Activated B cell treated with CpG ODN at 0.5 μM for 24 hours (primary cell): ENCODE results near the gene GRN. TPM values are rescaled to one million over a fixed set of nuclear protein-coding genes. Genes with fewer than 3 reads are reported as not detected.

Experiments used
- ATAC-seq: fragments of 200-7000 bp; cut with Tn5 transposase; one replicate; pipeline ENCODE4 v1.10.0; 2021; ENCODE audit warnings: low read depth, mild to moderate bottlenecking, moderate library complexity
- CTCF ChIA-PET: fragments of 350-600 bp; sonication (Branson Sonifier 250); formaldehyde crosslinking; loops from one replicate; lab custom pipeline; 2021; ENCODE audit warnings: antibody characterized with exemption; lab: Charles Lee
- POLR2A ChIA-PET: fragments of 350-600 bp; sonication (Branson Sonifier 250); formaldehyde crosslinking; loops from one replicate; lab custom pipeline; 2021; ENCODE audit warnings: antibody characterized with exemption; lab: Charles Lee
- DNase-seq: peaks from one replicate; pipeline ENCODE4 v3.0.0; 2022
- H3K27ac Mint-ChIP-seq: one replicate; pipeline ENCODE4 v1.8.0; 2020; ENCODE audit warnings: mixed read lengths
- H3K27me3 Mint-ChIP-seq: one replicate; pipeline ENCODE4 v1.8.0; 2021; ENCODE audit warnings: mixed read lengths
- H3K36me3 Mint-ChIP-seq: one replicate; pipeline ENCODE4 v1.8.0; 2021; ENCODE audit warnings: low read depth, mixed read lengths
- H3K4me1 Mint-ChIP-seq: one replicate; pipeline ENCODE4 v1.8.0; 2021; ENCODE audit warnings: mixed read lengths
- H3K4me3 Mint-ChIP-seq: one replicate; pipeline ENCODE4 v1.8.0; 2020; ENCODE audit warnings: mild to moderate bottlenecking, mixed read lengths
- H3K9me3 Mint-ChIP-seq: one replicate; pipeline ENCODE4 v1.8.0; 2020; ENCODE audit warnings: mixed read lengths
- CTCF ChIP-seq: fragments of 200-600 bp; IDR thresholded peaks from one replicate; pipeline ENCODE4 v1.8.0; 2022; ENCODE audit warnings: antibody characterized with exemption, mild to moderate bottlenecking
- intact Hi-C: fragments of 100-400 bp; cut with micrococcal nuclease; formaldehyde crosslinking; loops from one replicate; pipeline ENCODE4 v1.15.1; 2024
- total RNA-seq: library from RNA; stranded (reverse); gene quantifications from 2 replicates; pipeline ENCODE4 v1.2.3, GENCODE V29; 2022

Gene GRN
- total RNA-seq, 1 donor from 2014 or later: 250 TPM

- Mint-ChIP-seq H3K36me3 (peaks cover 40% of the 10 kb centered on the region), H3K27ac (no peak overlapping the region), H3K4me3 (peak overlapping the region; percentile 33), H3K4me1 (peaks cover 32% of the 10 kb centered on the region), H3K27me3 (no peaks in the 10 kb centered on the region), H3K9me3 (no peaks in the 10 kb centered on the region)
- ChIA-PET CTCF (interaction anchor here (1.2 to 12.4 kb wide), 5 partner anchors 12 to 150 kb away, joined by 4 to 108 read pairs (median 5); no protein-coding TSS in a partner anchor), POLR2A (interaction anchor here (0.8 to 2.8 kb wide), 10 partner anchors 10 to 166 kb away, joined by 3 to 25 read pairs (median 6); partner anchors contain the start of genes ATXN7L3, TMUB2 and UBTF)
- no peak for DNase-seq
- intact Hi-C loops: loop anchor here (5.0 kb wide), 1 partner anchor 36 kb away; no protein-coding TSS in a partner anchor
- no peak for ATAC-seq
- TF ChIP-seq CTCF: no peak
Measured at GRCh38 chr17:44352828-44353671, 7.9 kb downstream of the GRN start.

- intact Hi-C loops: loop anchor here (1.0 to 5.0 kb wide), 4 partner anchors 9 to 213 kb away; partner anchors contain the start of genes GRN and HROB
- Mint-ChIP-seq H3K4me1 (peaks cover 26% of the 10 kb centered on the region), H3K27me3 (no peaks in the 10 kb centered on the region), H3K27ac (no peak overlapping the region), H3K9me3 (no peaks in the 10 kb centered on the region), H3K4me3 (peak overlapping the region; percentile 46), H3K36me3 (peaks cover 37% of the 10 kb centered on the region)
- POLR2A ChIA-PET: interaction anchor here (0.8 to 2.8 kb wide), 13 partner anchors 8 to 370 kb away, joined by 3 to 25 read pairs (median 5); partner anchors contain the start of genes ATXN7L3, TMUB2 and UBTF
- CTCF ChIA-PET: interaction anchor here (0.7 to 12.4 kb wide), 18 partner anchors 8 to 230 kb away, joined by 3 to 108 read pairs (median 4); partner anchors contain the start of genes FAM171A2, GRN, HDAC5 and SLC25A39
- TF ChIP-seq CTCF: no peak
- DNase-seq: no peak
- peak; percentile 4 for ATAC-seq
Measured at GRCh38 chr17:44353672-44354331, 8.7 kb downstream of the GRN start.

- DNase-seq (peak; percentile 76), ATAC-seq (peak; percentile 65)
- ChIA-PET POLR2A (interaction anchor here (0.5 to 2.8 kb wide), 12 partner anchors 9 to 371 kb away, joined by 3 to 25 read pairs (median 6); partner anchors contain the start of genes ATXN7L3, TMUB2 and UBTF), CTCF (interaction anchor here (0.7 to 12.4 kb wide), 17 partner anchors 8 to 231 kb away, joined by 3 to 108 read pairs (median 4); partner anchors contain the start of genes FAM171A2, GRN, HDAC5 and SLC25A39)
- no peak for TF ChIP-seq CTCF
- Mint-ChIP-seq H3K36me3 (peaks cover 30% of the 10 kb centered on the region), H3K27ac (no peak overlapping the region), H3K4me3 (peak overlapping the region; percentile 81), H3K4me1 (peaks cover 21% of the 10 kb centered on the region), H3K9me3 (no peaks in the 10 kb centered on the region), H3K27me3 (no peaks in the 10 kb centered on the region)
- intact Hi-C loops: loop anchor here (1.0 to 5.0 kb wide), 4 partner anchors 10 to 214 kb away; partner anchors contain the start of genes GRN and HROB
Measured at GRCh38 chr17:44354582-44355561, 9.8 kb downstream of the GRN start.

- ATAC-seq: no peak
- Mint-ChIP-seq H3K36me3 (peaks cover 23% of the 10 kb centered on the region), H3K4me1 (peaks cover 15% of the 10 kb centered on the region), H3K4me3 (no peak overlapping the region), H3K27ac (no peak overlapping the region), H3K9me3 (no peaks in the 10 kb centered on the region), H3K27me3 (no peaks in the 10 kb centered on the region)
- ChIA-PET POLR2A (interaction anchor here (0.5 to 2.8 kb wide), 3 partner anchors 46 to 283 kb away, joined by 3 to 25 read pairs (median 8); partner anchors contain the start of gene UBTF), CTCF (interaction anchor here (1.8 to 12.4 kb wide), 3 partner anchors 8 to 144 kb away, joined by 10 to 108 read pairs (median 17); partner anchors contain the start of gene FAM171A2)
- intact Hi-C loops: no loop called here
- no peak for DNase-seq
- no peak for TF ChIP-seq CTCF
Measured at GRCh38 chr17:44355642-44356099, 10.6 kb downstream of the GRN start.
